Mammary epithelial cell (primary cell): ENCODE measurements around the gene HNRNPA2B1.

Experiments
- CTCF ChIP-seq, 2 donors: IDR thresholded peaks in 1 of 2; conservative IDR thresholded peaks in 1 of 2; 2 replicates each; pipeline ENCODE4 v1.5.1; 2011 to 2012; ENCODE audit warnings: inconsistent platforms in 2 of 2, low read length in 2 of 2, mild to moderate bottlenecking in 2 of 2, control low read depth in 1 of 2, low read depth in 1 of 2; ENCODE audit not compliant: insufficient read depth in 1 of 2; ENCODE audit errors: extremely low read depth in 1 of 2
- EZH2 ChIP-seq: IDR thresholded peaks from 2 replicates; pipeline ENCODE4 v1.6.1; 2012; ENCODE audit warnings: low read length, inconsistent platforms, borderline replicate concordance

- TF ChIP-seq CTCF (conservative IDR thresholded peaks at IDR 0.05 in 1 of 2, IDR thresholded peaks at IDR 0.05 in 1 of 2; ENCODE audit: extremely low read depth in 1 of 2, insufficient read depth in 1 of 2, low read depth in 1 of 2, low read length in 2 of 2) = no peak
- TF ChIP-seq EZH2 = no peak
Observed at GRCh38 chr7:26245150-26245549, 44.6 kb upstream of the HNRNPA2B1 start.
